NT2/D1 (cell line): Measurements from ENCODE around the gene MATCAP1.

Experiments used
- SUZ12 ChIP-seq: IDR thresholded peaks from 2 replicates; pipeline ENCODE4 v1.6.1; 2011; ENCODE audit not compliant: insufficient read length, insufficient read depth; ENCODE audit errors: extremely low read depth
- YY1 ChIP-seq: IDR thresholded peaks from 2 replicates; pipeline ENCODE4 v1.6.1; 2011; ENCODE audit not compliant: insufficient read length, insufficient read depth
- ZNF274 ChIP-seq: IDR thresholded peaks from 2 replicates; pipeline ENCODE4 v1.6.1; 2011; ENCODE audit warnings: mild to moderate bottlenecking, low read depth, low read length

DNA sequence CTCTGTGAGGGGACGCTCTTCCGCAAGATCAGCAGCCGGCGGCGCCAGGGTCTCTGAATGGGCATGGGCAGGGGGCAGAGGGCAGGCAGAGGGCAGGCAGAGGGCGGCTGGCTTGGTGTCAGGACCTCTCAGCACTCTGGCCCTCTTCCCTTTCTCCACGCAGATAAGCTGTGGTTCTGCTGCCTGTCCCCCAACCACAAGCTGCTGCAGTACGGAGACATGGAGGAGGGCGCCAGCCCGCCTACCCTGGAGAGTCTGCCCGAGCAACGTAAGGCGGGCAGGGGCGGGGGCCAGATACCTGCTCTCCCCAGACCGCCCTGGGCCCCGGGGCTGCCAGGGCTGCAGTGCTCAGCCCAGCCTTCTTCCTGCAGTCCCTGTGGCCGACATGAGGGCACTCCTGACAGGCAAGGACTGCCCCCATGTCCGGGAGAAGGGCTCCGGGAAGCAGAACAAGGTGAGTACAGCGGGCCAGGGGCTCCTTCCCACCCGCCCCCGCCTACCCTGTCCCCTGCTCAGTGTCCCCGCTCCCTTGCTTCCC, 19.3 kb upstream of the MATCAP1 start:
- TF ChIP-seq YY1, result no peak
- TF ChIP-seq ZNF274, result no peak
- no peak for TF ChIP-seq SUZ12
